HL-60 (cell line): ENCODE measurements around the gene SPTAN1.

Source experiments
- GABPA ChIP-seq: IDR thresholded peaks from 2 replicates; pipeline ENCODE4 v1.6.1; 2012; ENCODE audit warnings: low read depth
- POLR2AphosphoS5 ChIP-seq: IDR thresholded peaks from 2 replicates; pipeline ENCODE4 v1.6.1; 2012; ENCODE audit warnings: low read depth
- TF ChIP-seq, protein P1 (sequence below): IDR thresholded peaks from one replicate; pipeline ENCODE4 v1.5.1; 2011; ENCODE audit warnings: low read length, control low read depth, inconsistent platforms; ENCODE audit not compliant: insufficient read depth
- TF ChIP-seq, protein P2 (sequence below): IDR thresholded peaks from 2 replicates; pipeline ENCODE4 v1.6.1; 2012; ENCODE audit warnings: low read depth; ENCODE audit not compliant: insufficient replicate concordance

DNA sequence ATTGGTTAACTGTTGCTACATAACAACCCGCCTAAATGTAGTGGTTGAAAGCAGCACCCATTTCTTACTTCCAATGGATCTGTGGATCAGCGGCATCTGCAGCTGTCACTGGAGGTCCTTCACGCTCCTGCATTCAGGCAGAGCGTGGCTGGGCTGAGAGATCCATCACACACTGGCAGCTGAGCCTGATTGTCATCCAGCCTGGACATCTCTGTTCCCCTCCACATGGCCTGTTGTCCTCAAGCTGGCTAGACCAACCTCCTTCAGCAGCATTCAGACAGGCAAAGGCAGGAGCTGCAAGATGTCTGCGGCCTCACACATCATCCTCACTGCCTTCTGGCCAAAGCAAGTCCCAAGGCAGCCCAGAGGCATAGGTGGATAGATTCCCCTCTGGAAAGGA lies 67.4 kb downstream of the SPTAN1 start:
- TF ChIP-seq, protein P1, sequence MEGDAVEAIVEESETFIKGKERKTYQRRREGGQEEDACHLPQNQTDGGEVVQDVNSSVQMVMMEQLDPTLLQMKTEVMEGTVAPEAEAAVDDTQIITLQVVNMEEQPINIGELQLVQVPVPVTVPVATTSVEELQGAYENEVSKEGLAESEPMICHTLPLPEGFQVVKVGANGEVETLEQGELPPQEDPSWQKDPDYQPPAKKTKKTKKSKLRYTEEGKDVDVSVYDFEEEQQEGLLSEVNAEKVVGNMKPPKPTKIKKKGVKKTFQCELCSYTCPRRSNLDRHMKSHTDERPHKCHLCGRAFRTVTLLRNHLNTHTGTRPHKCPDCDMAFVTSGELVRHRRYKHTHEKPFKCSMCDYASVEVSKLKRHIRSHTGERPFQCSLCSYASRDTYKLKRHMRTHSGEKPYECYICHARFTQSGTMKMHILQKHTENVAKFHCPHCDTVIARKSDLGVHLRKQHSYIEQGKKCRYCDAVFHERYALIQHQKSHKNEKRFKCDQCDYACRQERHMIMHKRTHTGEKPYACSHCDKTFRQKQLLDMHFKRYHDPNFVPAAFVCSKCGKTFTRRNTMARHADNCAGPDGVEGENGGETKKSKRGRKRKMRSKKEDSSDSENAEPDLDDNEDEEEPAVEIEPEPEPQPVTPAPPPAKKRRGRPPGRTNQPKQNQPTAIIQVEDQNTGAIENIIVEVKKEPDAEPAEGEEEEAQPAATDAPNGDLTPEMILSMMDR = no peak
- TF ChIP-seq POLR2AphosphoS5 (no peak), GABPA (no peak)
- TF ChIP-seq, protein P2, sequence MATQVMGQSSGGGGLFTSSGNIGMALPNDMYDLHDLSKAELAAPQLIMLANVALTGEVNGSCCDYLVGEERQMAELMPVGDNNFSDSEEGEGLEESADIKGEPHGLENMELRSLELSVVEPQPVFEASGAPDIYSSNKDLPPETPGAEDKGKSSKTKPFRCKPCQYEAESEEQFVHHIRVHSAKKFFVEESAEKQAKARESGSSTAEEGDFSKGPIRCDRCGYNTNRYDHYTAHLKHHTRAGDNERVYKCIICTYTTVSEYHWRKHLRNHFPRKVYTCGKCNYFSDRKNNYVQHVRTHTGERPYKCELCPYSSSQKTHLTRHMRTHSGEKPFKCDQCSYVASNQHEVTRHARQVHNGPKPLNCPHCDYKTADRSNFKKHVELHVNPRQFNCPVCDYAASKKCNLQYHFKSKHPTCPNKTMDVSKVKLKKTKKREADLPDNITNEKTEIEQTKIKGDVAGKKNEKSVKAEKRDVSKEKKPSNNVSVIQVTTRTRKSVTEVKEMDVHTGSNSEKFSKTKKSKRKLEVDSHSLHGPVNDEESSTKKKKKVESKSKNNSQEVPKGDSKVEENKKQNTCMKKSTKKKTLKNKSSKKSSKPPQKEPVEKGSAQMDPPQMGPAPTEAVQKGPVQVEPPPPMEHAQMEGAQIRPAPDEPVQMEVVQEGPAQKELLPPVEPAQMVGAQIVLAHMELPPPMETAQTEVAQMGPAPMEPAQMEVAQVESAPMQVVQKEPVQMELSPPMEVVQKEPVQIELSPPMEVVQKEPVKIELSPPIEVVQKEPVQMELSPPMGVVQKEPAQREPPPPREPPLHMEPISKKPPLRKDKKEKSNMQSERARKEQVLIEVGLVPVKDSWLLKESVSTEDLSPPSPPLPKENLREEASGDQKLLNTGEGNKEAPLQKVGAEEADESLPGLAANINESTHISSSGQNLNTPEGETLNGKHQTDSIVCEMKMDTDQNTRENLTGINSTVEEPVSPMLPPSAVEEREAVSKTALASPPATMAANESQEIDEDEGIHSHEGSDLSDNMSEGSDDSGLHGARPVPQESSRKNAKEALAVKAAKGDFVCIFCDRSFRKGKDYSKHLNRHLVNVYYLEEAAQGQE = no peak
